SK-N-SH treated with all-trans-retinoic acid at 6 μM for 48 hours (cell line): ENCODE results near the gene GRIN3A.

Experiments
- CSDC2 ChIP-seq: fragments of 250-450 bp; sonication (Bioruptor Pico); IDR thresholded peaks from 2 replicates; pipeline ENCODE4 v1.5.0; 2020; ENCODE audit warnings: mild to moderate bottlenecking, moderate library complexity
- ISL1 ChIP-seq: fragments of 250-450 bp; sonication (Bioruptor Pico); IDR thresholded peaks from 2 replicates; pipeline ENCODE4 v2.1.2; 2022; ENCODE audit warnings: mild to moderate bottlenecking, moderate library complexity
- PATZ1 ChIP-seq: fragments of 250-450 bp; sonication (Bioruptor Pico); IDR thresholded peaks from 2 replicates; pipeline ENCODE4 v1.8.0; 2020; ENCODE audit warnings: mild to moderate bottlenecking, moderate library complexity, borderline replicate concordance
- ZFP30 ChIP-seq: fragments of 450-650 bp; formaldehyde crosslinking; IDR thresholded peaks from 2 replicates; pipeline ENCODE4 v1.5.0; 2022; ENCODE audit warnings: mild to moderate bottlenecking, moderate library complexity

- TF ChIP-seq ZFP30 (no peak), ISL1 (CRISPR knock-in tag) (no peak; the same call in 1 of the 2 replicates), CSDC2 (CRISPR knock-in tag) (no peak), PATZ1 (CRISPR knock-in tag) (no peak)
Observed at GRCh38 chr9:101671567-101671966, 66.9 kb downstream of the GRIN3A start.
